Activated naive CD4-positive, alpha-beta T cell (primary cell): ENCODE measurements around the gene ENHO.
A peak's percentile ranks its signal among the peaks of the same experiment; 100 is the strongest.

Experiments used
- DNase-seq, 4 experiments: peaks; one replicate each; lab custom pipeline; 2025; lab: John Stamatoyannopoulos, UW

ENHO gene

DNA sequence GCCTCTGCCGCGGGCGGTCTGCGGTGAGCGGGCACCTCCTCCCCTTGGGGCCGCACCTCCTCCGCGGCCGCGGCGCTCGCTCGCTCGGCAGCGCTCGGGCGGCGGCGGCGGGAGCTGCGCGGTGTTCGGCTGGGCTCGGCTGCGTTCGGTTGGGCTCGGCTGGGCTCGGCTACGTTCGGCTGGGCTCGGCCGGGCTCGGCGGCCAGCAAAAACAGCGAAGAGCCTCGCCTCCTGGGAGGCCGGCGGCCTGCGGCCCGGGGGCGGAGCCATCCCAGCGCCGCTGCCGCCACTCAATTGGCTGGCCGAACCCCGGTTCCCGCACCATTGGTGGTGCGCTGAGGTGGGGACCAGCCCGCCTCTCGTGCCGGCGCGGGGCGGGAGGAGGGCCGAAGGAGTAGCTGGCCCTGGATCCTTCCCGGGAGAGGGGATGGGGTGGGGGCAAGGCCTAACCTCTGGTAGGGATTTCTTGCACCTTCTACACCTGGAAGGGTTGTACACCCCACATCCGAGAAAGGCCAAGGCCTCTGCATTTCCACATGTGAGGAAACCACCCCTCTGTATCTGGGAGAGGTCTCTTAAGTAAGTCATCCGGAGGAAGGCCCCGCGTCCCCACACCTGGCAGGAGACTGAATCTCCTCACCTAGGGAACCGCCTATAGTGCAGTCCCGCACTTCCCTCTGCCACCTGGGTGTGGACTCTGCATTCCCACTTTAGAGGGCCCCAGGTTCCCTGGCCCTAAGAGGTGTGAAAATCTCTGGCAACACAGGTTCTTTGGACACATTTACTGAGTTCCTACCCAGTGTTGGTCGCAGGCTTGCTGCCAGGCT, at the start of gene ENHO:
Gene ENHO (minus strand): TSS at position 20 of the 827 bp plus-strand sequence. CDS start 1,295 bp downstream, outside the sequence.
- peak; percentile 76 to 86 (median 80) for DNase-seq

DNA sequence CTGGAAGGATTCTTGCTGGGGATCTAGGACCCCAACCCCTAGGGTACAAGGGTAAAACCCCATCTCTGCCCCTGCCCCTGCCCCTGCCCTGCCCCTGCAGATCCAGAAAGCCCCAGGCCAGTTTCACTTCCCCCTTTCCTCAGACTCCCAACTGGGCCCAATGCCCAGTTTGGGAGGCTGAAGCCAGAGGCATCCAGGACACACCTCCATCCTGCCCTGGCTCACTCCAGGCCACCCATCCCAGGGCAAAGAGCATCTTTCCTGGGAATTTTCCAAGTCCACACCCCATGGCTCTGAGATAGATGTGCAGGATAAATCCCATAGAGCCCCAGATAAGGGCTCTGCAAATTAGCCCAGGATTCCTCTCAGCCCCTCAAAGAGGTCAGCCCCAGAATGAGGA, 49.3 kb upstream of the ENHO start:
- DNase-seq = no peak

DNA sequence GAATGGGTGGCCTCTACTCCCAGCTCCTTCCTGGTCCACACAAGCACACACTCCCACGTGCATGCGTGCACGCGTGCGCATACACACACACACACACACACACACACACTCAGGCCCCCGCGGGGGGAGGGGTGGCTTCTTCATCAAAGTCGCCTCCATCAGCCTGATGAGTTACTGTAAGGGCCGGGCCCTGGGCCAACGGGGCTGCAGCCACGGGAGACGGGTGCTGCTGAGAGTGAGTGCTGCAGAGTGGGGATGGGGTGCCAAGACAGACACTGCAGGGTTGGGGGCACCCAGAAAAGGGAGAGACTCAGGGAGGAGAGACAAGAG, 48.7 kb upstream of the ENHO start:
- no peak for DNase-seq

DNA sequence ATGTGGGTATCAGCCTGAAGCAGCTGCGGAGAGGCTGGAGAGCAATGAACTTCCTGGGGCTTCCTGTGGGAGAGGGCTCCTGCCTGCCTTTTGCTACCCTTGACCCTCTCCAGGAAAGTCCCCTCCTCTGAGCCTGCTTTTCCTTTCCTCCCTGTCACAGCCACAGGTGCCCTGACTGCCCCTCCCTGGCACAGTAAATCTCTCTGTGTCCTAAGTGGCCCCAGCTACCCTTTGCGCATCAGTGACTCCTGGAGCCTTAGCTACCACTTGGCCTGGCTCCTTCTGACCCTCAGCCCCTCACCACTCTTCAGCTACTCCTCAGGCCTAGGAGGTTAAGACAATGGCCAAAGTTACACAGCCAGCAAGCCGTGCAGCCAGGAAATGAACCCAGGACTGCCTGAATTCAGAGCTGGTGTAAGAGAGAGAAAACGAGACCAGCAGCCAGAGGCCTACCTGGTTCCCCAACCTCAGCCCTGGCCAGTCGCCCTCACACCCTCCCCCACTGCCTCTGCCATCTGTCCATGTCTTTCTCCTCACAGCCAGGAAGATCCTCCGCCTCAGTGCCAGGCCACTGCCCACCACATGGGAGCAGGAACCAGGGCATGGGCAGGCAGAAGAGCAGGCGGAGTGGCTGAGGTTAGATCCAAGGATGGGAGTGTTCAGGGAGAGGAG, 48.2 kb upstream of the ENHO start:
- no peak for DNase-seq

DNA sequence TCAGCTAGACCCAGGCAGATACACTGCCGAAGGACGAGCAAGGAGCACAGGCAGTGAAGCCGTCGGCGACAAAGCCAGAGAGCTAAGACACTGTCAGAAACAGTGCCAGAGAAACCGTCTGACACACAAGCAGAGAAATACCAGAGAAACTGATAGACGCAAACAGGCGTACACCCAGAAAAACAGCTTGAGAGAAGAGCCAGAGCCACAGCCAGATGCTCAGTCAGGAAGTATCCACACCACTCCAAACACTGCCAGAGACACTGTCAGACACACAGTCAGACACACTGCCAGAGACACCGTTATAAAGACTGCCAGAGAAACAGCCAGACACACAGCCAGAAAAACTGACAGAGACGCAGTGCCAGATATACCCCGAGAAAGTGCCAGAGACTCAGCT, 47.6 kb upstream of the ENHO start:
- DNase-seq = no peak

DNA sequence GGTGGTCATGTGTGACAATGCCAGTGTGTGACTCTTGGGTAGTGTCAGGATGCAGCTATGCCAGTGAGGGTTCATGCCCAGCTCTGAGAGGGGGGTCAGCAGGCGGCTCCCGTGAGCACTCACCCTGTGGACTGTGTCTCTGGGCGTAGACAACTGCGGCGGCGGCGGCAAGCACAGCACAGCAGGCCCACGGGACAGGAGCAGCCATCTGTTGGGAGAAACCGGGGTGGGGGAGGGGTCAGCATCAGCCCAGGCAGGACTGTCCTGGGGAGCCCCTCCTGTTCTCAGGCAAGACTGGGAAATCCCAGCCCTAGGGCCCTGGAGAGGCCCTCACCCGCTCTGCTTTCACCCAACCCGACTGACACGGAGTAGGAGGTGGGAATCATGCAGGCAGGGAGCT, 46.0 kb upstream of the ENHO start:
- DNase-seq = no peak

DNA sequence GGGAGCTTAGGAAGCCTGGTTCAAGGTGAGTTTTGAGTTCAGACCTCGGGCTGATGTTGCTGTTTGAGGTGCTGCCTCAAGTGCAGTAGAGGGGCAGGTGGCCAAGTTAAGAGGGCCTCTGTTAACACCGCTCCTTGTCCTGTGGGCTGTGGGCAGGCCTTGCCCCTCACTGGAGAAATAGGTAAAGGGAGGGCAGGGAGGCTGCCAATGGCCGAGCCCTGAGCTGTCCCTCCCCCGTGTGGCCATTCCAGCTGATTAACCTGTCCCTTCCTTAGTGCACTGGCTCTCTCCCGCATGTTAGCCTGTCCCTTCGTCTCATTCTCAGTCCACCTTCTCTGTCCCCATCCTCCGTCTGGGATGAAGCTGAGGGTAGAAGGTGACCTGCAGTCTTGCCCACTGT, 45.3 kb upstream of the ENHO start:
- no peak for DNase-seq

DNA sequence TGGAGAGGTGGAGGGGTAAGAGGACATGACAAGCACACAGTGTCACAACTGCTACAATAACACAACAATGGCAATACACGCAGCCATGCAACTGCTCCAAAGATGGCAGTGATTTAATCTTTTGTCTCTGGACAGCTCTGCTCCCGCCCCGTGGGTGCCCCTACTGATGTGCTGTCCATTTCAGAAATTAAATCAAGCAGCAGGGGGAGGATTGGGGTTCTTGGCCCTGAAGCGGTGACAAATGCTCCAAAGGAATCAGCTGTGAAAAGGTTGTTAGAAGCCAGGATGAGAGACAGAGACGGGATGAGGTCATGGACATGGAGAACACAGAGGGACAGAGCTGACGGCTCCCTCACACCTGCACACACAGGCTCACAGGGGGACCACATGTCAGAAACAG, 44.2 kb upstream of the ENHO start:
- no peak for DNase-seq

DNA sequence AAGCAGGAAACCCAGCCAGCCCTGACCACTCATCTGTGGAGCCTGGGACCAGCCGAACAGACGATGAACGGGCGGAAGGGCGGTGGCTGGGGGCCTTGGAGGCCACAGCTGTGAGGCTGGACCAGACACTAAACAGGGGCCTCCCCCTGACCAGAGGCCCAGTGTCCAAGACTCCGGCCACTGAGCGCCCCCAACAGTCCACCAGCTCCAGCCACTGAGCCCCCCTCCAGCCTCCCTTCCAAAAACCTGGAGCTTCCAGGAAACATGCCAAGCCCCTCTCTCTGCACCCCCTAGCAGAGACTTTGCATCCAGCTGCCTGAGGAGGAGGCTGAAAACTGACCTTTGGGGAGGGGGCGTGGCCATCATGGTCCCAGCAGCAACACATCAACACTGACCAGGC, 43.5 kb upstream of the ENHO start:
- DNase-seq = no peak

DNA sequence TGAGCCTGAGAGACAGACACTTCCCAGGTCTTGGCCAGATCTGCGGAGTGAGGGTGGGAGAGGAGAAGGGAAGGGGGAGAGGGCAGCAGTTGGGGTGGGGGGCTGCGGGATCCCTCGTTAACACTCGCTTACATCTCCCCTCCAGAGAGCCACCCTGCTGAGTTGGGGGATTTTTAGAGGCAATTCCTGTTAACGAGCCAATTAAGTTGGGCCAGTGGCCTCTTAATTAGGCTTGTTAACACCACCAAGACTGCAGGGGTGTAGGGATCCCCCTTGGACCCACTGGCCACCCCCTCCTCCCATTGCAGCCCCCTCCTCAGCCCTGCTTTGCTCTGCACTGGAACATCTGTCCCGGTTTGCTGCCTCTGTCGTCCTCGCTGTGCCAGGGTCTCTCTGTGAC, 43.1 kb upstream of the ENHO start:
- DNase-seq = no peak

DNA sequence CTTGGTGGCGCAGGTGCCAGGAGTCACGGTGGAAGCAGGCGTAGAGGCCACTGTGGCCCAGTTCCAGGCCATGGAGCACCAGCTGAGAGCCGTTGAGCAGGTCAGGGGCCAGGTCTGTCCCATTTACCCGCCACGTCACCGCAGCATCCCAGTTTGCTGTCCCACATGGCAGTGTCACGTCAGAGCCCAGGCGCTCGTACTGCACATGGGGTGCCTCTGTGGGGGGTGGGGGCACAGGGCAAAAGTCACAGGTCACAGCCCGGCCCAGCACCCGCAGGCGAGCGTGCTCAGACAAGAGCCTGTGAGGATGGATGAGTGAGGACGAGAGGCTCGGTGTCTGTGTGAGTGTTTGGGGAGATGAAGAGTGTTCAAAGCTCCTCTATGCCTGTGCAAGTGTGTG, 41.8 kb upstream of the ENHO start:
- DNase-seq = no peak

DNA sequence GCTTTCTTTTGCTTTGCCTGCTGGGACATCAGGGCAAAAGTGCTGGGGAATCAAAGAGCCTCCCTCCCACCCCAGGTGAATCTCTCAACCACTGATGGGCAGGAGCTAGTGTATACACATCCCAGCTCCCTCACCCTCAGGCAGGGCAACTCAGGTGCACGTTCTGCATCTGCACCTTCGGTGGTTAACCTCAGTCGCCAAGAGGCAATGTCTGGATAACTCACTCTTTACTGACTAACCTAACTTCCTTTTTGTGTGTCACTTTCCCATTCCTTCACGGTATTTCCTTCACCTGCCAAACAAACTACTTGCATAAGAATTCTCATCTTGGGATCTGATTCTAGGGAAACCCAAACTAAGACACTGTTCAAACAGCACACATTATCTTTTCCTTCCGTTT, 40.5 kb upstream of the ENHO start:
- DNase-seq = no peak

DNA sequence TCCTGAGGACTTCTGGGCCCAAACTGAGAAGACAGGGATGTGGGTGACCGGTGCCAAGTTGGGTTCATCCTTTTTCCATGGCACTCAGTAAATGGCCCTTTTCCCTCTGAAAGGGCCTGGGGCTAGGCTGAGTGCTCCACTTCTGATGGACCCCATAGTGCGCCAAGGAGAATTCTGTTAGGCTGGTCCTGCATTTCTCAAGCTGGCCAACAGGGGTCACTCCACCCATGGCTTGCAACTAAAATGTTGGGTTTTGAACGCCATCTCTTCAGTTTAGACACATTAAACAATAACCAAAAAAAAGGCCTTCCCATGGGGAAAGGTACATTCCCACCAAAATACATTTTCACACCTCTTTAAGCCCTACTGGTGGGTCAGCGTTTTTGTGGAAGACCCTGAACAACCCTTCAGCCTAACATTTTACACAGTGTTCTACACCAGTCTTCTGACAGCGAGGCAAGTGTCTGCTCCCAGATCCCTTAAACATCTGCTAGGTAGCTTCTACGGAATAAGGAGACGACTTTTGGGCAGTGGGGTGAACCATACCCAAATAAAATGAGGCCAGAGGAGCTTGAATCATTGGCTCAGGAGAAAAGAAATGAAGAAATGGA, 39.5 kb upstream of the ENHO start:
- no peak for DNase-seq

DNA sequence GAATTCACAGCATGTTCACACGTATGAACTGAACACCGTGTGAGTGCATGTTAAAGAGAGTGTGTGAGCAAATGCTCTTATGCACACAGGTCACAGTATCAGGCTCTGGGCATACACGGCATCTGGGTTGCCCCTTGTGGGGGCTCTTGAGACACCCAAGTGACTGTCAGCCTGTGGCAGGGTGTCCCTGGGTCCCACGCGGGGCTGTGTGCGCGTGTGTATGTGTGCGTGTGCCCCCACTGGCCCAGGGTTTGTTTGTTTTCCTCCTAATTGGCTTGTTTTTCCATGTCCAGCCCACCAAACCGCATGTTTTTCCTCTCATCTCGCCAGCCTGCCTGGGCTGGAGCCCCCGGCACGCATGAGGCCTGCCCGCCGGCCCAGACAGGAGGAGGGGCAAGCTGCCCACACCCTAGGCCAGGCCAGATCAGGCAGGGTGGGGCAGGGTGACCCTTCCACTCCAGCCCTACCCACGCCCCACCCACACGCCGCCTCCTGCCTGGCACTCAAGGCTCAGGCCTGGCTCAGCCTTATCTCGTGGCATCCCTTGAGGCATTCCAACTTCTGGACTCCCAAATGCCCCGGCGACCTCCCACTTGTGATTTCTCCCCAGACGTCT, 37.9 kb upstream of the ENHO start:
- no peak for DNase-seq

DNA sequence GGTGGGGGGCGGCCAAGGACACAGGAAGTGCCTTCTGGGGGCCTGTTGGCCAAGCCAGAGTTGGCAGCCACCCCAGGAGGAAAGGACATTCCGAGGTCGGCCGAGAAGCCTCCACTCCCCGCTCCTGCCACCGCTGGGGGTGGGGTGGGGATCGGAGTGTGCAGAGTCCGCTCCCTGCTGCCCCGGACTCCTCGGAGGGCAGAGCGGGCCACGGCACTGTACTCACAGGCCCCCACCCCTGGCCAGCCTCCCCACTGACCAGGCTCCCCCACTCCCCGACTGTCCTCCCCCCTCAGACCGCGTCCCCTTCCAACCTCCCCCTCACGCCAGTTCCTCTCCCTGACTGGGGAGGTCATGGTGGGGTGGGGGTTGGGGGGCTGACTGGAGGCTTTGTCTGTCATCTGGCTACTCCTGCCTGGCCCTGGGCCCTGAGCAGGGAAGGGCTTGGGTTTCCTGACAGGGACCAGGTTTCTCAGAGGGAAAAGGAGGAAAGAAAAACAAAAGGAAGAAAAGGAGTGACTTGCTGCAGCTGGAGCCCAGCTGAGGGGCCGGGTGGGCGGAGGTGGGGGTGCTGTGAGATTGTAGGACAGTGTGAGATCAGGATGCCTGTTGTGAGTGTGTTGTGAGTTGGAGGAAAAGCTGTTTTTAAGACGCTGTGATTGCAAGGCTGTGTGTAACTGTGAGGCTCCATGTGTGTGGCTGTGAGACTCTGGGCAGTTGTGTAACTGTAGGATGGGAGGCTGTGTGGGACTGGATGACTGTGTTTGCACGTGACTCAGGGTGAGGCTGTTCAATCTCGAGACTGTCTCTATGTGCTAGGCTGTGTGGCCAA, 37.0 kb upstream of the ENHO start:
- no peak for DNase-seq

DNA sequence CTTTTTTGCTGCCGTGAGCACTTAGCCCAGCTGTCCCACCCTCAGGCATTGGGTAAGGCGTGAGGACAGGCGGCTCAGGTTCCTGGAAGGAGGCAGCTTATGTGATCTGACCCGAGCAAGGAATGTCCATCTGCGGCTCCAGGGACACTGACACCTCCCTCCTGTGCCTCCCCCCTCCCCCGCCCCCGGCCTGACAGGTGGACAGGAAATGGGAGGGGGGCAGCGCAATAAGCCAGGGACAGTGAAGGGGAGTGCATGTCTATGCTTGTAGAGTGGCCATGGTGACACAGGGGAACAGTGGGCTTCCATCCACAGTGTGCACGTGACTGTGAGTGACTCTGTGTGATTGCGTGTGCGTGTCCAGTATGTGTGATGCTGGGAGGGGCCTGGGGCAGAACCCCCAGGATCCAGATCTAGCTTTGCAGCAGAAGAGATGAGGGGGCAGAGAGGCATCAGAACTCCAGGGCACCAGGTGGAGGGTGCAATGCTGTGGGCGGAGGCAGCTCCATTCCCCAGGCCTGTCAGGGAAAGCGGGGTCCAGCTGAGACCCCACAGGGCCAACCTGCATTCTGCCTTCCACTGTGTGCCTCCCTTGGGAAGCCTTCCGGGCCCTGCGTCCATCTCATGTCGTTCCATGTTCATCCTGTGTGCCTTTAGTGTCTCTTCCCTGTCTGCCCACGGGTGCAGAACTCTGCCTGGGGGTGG, 36.3 kb upstream of the ENHO start:
- DNase-seq = no peak

DNA sequence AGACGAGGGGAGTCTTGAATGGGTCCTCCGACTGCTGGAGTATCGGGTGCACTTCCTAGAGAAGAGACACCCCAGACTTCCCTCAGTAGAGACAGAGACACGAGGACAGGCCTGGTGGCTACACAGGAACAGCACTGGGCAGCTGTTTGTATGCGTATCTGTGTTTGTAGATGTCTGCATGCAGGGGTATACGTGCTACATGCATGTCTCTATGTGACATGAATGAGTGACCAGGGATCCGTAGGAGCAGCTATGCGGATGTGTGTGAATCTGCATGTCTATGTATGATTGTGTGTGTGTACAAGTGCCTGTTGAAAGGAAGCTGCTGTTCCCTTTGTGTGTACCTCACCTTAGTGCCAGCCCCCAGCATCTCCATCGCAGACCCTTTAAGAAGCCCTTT, 35.6 kb upstream of the ENHO start:
- no peak for DNase-seq

DNA sequence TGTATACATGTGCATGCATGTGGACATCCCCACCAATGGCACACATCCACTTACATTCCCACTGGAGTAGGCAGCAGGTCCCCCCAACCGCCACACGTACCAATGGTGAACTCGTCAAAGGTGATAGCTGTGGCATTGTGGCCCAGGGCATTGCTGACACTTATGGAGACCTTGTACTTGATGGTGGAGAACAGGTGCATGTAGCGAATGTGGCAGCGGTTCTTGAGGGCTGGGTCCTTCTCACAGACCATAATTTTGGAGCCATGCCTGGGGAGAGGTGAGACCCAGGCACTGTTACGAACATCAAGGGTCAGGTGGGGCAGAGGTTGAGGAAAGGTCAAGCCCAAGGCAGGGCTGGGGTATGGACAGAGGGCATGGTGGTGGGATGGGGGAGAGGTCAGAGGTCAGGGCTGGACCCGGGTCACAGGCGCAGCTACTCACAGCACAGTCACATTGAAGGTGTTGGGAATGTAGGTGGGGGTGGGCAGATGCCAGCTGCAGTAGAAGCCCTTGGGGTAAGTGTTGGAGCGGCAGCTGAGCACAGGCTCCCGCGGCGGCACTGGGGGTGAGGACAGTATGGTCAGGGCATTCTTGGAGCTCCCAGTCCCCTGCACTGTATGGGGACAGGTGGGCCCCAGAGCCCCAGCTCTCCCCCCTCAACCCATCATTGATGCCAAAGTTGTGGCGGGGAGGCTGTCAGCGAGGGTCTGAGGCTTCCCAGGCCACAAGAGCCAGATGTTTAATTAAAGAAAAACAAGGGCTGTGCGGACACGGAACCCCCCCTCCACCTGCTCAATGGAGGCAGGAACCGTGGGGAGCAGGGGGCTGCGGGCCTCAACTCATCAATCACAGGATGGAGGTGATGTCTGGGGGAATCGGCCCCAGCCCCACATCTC, 34.9 kb upstream of the ENHO start:
- DNase-seq = no peak

DNA sequence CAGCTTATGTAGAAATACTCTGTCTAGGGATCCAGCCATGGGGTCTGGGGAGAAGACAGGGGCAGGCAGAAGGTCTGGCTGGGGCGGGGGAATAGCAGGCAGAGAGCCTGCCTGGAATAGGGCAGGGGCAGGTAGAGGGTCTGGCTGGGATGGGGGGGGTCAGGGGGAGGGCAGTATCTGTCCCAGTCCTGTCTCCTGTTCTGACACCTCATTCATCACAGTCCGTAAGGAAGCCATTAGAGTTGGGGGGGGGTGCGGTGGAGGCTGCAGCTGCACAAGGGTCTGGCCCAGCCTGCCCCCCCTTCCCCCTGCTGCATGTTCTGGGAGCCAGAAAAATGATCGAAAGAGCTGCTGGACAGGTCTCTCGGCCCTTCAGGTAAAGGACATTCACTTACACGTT, 34.2 kb upstream of the ENHO start:
- DNase-seq = no peak

DNA sequence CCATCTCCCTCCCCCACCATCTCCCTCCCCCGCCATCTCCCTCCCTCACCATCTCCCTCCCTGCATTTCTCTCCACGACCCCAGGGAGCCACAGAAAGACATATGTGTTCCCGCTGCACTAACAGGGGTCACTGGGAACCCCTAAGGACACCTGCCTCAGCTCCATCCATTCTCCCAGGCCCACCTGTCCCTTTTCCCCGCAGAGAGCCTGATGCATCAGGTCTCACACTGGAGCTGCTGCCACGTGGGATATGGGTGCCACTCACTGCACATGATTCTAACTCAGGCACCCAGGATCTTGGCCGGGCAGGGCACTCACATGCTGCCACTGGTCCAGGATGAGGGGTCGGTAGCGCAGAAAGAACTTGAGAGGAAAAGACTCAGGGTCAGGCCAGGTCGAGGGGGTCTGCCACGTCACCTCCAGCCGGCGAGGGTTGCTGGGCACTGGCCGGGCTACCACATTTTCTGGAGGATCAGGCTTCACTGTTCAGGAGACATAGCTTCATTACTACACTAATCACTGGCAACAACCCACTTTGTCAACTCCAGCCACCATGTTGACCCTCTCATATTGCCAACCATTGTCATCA, 33.2 kb upstream of the ENHO start:
- no peak for DNase-seq
